K562 (cell line): ENCODE measurements around the gene CRYBG2. TPM values are rescaled to one million over a fixed set of nuclear protein-coding genes. Genes with fewer than 3 reads are reported as not detected.
A peak's percentile ranks its signal among the peaks of the same experiment; 100 is the strongest.

ENCODE experiments used
- CXXC5 ChIP-seq: fragments of 250-450 bp; sonication (Bioruptor Pico); IDR thresholded peaks from 2 replicates; pipeline ENCODE4 v1.8.0; 2022; ENCODE audit warnings: inconsistent platforms, mild to moderate bottlenecking, moderate library complexity
- EGR1 ChIP-seq: fragments of 450-650 bp; conservative IDR thresholded peaks from 2 replicates; pipeline ENCODE4 v1.6.1; 2017; ENCODE audit warnings: mild to moderate bottlenecking
- ELK3 ChIP-seq: fragments of 450-650 bp; formaldehyde crosslinking; IDR thresholded peaks from 2 replicates; pipeline ENCODE4 v1.4.0; 2020; ENCODE audit warnings: mild to moderate bottlenecking
- HDAC2 ChIP-seq: fragments of 450-650 bp; IDR thresholded peaks from 2 replicates; pipeline ENCODE4 v1.6.1; 2016; ENCODE audit warnings: mild to moderate bottlenecking
- MAZ ChIP-seq, 2 experiments: fragments of 450-650 bp in 1 of 2; sonication (generic) in 1 of 2; formaldehyde crosslinking; IDR thresholded peaks in 1 of 2; conservative IDR thresholded peaks in 1 of 2; 2 replicates each; pipeline versions ENCODE4 v1.4.0 to v1.5.0; 2020; ENCODE audit warnings: mild to moderate bottlenecking in 1 of 2, missing genetic modification reagents in 1 of 2
- NR0B1 ChIP-seq: fragments of 450-650 bp; IDR thresholded peaks from one replicate; pipeline ENCODE4 v1.6.1; 2018; ENCODE audit warnings: mild to moderate bottlenecking, moderate library complexity; ENCODE audit not compliant: partially characterized antibody
- PCBP1 ChIP-seq: fragments of 200-400 bp; formaldehyde crosslinking; IDR thresholded peaks from 2 replicates; pipeline ENCODE4 v1.6.1; 2018; ENCODE audit warnings: mild to moderate bottlenecking, low read depth, low read length; ENCODE audit not compliant: poor library complexity, severe bottlenecking
- PTBP1 ChIP-seq: fragments of 200-400 bp; formaldehyde crosslinking; IDR thresholded peaks from 2 replicates; pipeline ENCODE4 v1.6.1; 2017; ENCODE audit warnings: low read depth, low read length
- RFX1 ChIP-seq: fragments of 450-650 bp; IDR thresholded peaks from 2 replicates; pipeline ENCODE4 v1.6.1; 2016; ENCODE audit warnings: mild to moderate bottlenecking, moderate library complexity
- ZNF780A ChIP-seq: fragments of 250-450 bp; sonication (Bioruptor Pico); IDR thresholded peaks from 2 replicates; pipeline ENCODE4 v1.5.0; 2021; ENCODE audit warnings: mild to moderate bottlenecking
- polyA plus RNA-seq, 8 experiments: library from polyadenylated mRNA; depleted of rRNA in 4 of 8; stranded (reverse) in 5 of 8; unstranded in 3 of 8; fragments of >200 nt; fragmentation: Nextera tagmentation in 2 of 8; fragmentation: Illumina TruSeq in 1 of 8; extraction: Ambion mirVana in 2 of 8; extraction: Trizol in 1 of 8; gene quantifications; 2 replicates each; pipeline versions ENCODE4 v1.2.1 to v1.2.3, GENCODE V29; 2011 to 2014; ENCODE audit warnings: inconsistent platforms in 1 of 8, missing spikeins in 1 of 8
- total RNA-seq, 7 experiments: library from RNA; depleted of rRNA in 6 of 7; stranded (reverse); fragments of >200 nt in 6 of 7; fragmentation: Illumina TruSeq in 2 of 7; extraction: Trizol in 2 of 7; gene quantifications; 2 replicates each; pipeline versions ENCODE4 v1.2.1 to v1.2.3, GENCODE V29; 2011 to 2021; ENCODE audit warnings: low replicate concordance in 1 of 7
- TF ChIP-seq, protein P1 (sequence below): fragments of 200-600 bp; sonication (generic); IDR thresholded peaks from one replicate; pipeline ENCODE4 v1.6.1; 2012; ENCODE audit warnings: mild to moderate bottlenecking, low read depth, low read length, inconsistent platforms
- TF ChIP-seq, protein P2 (sequence below): sonication (generic); formaldehyde crosslinking; IDR thresholded peaks from 2 replicates; pipeline ENCODE4 v1.8.1; 2022; ENCODE audit warnings: missing genetic modification reagents

Gene CRYBG2
- total and polyA plus RNA-seq, 9 of the 15 experiments (the other 6 are each of a cell fraction or from before 2014, with no cell fraction given): 0.39 to 8.5 (median 3.7) TPM

- no peak for TF ChIP-seq NR0B1
- peak; percentile 91 for TF ChIP-seq CXXC5
- peak; percentile 87 for TF ChIP-seq EGR1
- peak; percentile 94 for TF ChIP-seq PCBP1
- TF ChIP-seq ELK3 (CRISPR knock-in tag): no peak
- peak; percentile 81 for TF ChIP-seq HDAC2
- TF ChIP-seq ZNF780A (CRISPR knock-in tag): no peak
- no peak for TF ChIP-seq RFX1
- TF ChIP-seq, protein P1, sequence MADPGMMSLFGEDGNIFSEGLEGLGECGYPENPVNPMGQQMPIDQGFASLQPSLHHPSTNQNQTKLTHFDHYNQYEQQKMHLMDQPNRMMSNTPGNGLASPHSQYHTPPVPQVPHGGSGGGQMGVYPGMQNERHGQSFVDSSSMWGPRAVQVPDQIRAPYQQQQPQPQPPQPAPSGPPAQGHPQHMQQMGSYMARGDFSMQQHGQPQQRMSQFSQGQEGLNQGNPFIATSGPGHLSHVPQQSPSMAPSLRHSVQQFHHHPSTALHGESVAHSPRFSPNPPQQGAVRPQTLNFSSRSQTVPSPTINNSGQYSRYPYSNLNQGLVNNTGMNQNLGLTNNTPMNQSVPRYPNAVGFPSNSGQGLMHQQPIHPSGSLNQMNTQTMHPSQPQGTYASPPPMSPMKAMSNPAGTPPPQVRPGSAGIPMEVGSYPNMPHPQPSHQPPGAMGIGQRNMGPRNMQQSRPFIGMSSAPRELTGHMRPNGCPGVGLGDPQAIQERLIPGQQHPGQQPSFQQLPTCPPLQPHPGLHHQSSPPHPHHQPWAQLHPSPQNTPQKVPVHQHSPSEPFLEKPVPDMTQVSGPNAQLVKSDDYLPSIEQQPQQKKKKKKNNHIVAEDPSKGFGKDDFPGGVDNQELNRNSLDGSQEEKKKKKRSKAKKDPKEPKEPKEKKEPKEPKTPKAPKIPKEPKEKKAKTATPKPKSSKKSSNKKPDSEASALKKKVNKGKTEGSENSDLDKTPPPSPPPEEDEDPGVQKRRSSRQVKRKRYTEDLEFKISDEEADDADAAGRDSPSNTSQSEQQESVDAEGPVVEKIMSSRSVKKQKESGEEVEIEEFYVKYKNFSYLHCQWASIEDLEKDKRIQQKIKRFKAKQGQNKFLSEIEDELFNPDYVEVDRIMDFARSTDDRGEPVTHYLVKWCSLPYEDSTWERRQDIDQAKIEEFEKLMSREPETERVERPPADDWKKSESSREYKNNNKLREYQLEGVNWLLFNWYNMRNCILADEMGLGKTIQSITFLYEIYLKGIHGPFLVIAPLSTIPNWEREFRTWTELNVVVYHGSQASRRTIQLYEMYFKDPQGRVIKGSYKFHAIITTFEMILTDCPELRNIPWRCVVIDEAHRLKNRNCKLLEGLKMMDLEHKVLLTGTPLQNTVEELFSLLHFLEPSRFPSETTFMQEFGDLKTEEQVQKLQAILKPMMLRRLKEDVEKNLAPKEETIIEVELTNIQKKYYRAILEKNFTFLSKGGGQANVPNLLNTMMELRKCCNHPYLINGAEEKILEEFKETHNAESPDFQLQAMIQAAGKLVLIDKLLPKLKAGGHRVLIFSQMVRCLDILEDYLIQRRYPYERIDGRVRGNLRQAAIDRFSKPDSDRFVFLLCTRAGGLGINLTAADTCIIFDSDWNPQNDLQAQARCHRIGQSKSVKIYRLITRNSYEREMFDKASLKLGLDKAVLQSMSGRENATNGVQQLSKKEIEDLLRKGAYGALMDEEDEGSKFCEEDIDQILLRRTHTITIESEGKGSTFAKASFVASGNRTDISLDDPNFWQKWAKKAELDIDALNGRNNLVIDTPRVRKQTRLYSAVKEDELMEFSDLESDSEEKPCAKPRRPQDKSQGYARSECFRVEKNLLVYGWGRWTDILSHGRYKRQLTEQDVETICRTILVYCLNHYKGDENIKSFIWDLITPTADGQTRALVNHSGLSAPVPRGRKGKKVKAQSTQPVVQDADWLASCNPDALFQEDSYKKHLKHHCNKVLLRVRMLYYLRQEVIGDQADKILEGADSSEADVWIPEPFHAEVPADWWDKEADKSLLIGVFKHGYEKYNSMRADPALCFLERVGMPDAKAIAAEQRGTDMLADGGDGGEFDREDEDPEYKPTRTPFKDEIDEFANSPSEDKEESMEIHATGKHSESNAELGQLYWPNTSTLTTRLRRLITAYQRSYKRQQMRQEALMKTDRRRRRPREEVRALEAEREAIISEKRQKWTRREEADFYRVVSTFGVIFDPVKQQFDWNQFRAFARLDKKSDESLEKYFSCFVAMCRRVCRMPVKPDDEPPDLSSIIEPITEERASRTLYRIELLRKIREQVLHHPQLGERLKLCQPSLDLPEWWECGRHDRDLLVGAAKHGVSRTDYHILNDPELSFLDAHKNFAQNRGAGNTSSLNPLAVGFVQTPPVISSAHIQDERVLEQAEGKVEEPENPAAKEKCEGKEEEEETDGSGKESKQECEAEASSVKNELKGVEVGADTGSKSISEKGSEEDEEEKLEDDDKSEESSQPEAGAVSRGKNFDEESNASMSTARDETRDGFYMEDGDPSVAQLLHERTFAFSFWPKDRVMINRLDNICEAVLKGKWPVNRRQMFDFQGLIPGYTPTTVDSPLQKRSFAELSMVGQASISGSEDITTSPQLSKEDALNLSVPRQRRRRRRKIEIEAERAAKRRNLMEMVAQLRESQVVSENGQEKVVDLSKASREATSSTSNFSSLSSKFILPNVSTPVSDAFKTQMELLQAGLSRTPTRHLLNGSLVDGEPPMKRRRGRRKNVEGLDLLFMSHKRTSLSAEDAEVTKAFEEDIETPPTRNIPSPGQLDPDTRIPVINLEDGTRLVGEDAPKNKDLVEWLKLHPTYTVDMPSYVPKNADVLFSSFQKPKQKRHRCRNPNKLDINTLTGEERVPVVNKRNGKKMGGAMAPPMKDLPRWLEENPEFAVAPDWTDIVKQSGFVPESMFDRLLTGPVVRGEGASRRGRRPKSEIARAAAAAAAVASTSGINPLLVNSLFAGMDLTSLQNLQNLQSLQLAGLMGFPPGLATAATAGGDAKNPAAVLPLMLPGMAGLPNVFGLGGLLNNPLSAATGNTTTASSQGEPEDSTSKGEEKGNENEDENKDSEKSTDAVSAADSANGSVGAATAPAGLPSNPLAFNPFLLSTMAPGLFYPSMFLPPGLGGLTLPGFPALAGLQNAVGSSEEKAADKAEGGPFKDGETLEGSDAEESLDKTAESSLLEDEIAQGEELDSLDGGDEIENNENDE: no peak
- TF ChIP-seq, protein P2, sequence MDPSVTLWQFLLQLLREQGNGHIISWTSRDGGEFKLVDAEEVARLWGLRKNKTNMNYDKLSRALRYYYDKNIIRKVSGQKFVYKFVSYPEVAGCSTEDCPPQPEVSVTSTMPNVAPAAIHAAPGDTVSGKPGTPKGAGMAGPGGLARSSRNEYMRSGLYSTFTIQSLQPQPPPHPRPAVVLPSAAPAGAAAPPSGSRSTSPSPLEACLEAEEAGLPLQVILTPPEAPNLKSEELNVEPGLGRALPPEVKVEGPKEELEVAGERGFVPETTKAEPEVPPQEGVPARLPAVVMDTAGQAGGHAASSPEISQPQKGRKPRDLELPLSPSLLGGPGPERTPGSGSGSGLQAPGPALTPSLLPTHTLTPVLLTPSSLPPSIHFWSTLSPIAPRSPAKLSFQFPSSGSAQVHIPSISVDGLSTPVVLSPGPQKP (CRISPR knock-in tag): no peak
- peak; percentile 81 to 83; a peak in 3 of 4 replicates for TF ChIP-seq MAZ (CRISPR knock-in tag; conservative IDR thresholded peaks at IDR 0.05 in 1 of 2, IDR thresholded peaks at IDR 0.05 in 1 of 2)
- peak; percentile 63 for TF ChIP-seq PTBP1
These were observed 74.2 kb downstream of the CRYBG2 start, which contains the start of gene SH3BGRL3 (continued) for GRCh38 chr1:26279456-26280332.
